Measurements from ENCODE around the gene CCDC154. TPM values are rescaled to one million over a fixed set of nuclear protein-coding genes. Genes with fewer than 3 reads are reported as not detected.

The CCDC154 gene
- total RNA-seq, 2 donors from 2014 or later = 0.63 to 0.81 TPM

DNA sequence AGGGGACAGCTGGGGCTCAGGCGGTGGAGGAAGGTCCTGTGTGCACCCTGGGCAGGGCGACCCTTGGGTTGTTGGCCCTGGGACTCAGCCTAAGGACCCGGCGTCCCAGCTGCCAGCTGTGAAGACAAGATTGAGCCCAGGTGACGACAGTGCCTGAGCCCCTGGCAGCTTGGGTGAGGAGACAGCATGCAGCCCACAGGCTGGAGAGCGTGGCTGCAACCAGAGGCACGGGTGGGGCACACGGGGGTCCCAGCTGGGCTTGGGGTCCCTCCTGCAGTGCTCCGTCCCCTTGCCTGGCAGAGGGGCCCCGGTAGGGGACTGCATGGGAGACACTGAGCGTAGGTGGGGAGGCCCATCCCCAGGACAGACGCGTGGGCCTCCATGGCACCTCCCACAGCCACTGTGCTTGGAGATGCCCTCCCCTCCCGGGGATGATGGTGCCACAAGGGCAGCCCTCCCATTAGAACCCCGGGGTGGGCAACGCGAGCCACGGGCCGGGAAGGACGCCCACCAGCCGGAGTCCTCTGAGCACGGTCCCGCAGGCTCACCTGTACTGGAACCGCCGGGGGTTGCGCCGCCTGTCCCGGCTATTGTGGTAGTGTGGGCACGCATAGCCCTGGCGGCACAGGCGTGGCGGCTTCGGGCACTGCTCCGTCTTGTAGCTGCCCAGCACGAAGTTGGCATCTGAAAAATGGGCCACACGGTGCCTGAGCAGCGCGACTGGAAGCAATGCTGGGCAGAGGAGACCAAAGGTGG lies 45.4 kb downstream of the CCDC154 start:
- no peak overlapping the region for H3K27ac ChIP-seq
- ATAC-seq (ENCODE audit: insufficient number of reproducible peaks, low FRiP score, low read depth) = no peak
- no peaks in the 10 kb centered on the region for H3K9me3 ChIP-seq
- H3K36me3 ChIP-seq = peaks cover 54% of the 10 kb centered on the region
- TF ChIP-seq, protein P1, sequence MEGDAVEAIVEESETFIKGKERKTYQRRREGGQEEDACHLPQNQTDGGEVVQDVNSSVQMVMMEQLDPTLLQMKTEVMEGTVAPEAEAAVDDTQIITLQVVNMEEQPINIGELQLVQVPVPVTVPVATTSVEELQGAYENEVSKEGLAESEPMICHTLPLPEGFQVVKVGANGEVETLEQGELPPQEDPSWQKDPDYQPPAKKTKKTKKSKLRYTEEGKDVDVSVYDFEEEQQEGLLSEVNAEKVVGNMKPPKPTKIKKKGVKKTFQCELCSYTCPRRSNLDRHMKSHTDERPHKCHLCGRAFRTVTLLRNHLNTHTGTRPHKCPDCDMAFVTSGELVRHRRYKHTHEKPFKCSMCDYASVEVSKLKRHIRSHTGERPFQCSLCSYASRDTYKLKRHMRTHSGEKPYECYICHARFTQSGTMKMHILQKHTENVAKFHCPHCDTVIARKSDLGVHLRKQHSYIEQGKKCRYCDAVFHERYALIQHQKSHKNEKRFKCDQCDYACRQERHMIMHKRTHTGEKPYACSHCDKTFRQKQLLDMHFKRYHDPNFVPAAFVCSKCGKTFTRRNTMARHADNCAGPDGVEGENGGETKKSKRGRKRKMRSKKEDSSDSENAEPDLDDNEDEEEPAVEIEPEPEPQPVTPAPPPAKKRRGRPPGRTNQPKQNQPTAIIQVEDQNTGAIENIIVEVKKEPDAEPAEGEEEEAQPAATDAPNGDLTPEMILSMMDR (IDR thresholded peaks at IDR 0.05) = no peak
- H3K4me3 ChIP-seq = no peak overlapping the region
- no peaks in the 10 kb centered on the region for H3K4me1 ChIP-seq (ENCODE audit: control insufficient read depth in 1 of 2, low read depth in 2 of 2)
- no peak for DNase-seq (ENCODE audit: low spot score)
- no peaks in the 10 kb centered on the region for H3K27me3 ChIP-seq (replicated peaks; ENCODE audit: insufficient read depth)

DNA sequence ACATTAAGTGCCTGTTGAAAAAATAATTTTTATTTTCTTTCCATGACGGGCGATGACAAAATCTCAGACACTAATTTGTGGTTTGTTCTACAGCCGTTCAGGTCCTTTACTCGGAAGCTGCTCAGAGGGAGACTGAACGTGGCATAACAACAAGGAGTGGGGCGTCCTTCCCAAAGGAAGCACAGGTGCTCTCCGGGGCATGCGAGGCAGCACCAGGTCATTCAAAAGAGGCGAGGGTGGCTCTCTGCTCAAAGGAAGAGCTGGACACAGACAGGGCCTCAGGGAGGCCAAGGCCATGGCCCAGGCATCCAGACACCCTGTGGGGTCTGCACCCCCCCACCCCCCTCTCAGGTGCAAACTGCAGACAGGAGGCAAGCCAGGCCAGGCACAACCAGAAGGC lies 46.0 kb downstream of the CCDC154 start:
- Histone ChIP-seq H3K4me3 (no peak overlapping the region), H3K36me3 (peaks cover 55% of the 10 kb centered on the region), H3K27ac (no peak overlapping the region), H3K27me3 (replicated peaks; ENCODE audit: insufficient read depth) (no peaks in the 10 kb centered on the region), H3K4me1 (ENCODE audit: control insufficient read depth in 1 of 2, low read depth in 2 of 2) (no peaks in the 10 kb centered on the region), H3K9me3 (no peaks in the 10 kb centered on the region)
- TF ChIP-seq, protein P1 (IDR thresholded peaks at IDR 0.05) = no peak
- ATAC-seq (ENCODE audit: insufficient number of reproducible peaks, low FRiP score, low read depth) = no peak
- no peak for DNase-seq (ENCODE audit: low spot score)

DNA sequence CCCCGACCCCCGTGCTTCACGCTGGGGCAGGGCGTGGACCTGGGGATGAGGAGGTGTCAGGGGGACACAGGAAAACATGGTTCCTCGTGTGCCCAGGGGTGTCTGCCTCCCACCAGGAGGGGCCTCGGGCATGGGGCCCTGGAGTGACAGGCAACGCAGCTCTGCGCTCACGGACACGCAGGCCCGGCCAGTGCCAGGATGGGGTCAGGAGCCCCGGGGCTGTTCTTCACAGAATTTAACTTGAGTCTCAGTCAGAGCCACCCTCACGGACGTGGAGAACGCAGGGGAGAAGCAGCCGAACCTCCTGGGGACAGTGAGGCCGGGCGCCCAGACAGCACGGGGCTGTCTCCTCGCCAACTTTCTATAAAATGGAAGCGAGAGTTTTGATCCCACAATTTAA lies 46.6 kb downstream of the CCDC154 start:
- H3K27ac ChIP-seq = no peak overlapping the region
- no peak overlapping the region for H3K4me3 ChIP-seq
- peaks cover 61% of the 10 kb centered on the region for H3K36me3 ChIP-seq
- no peak for DNase-seq (ENCODE audit: low spot score)
- H3K9me3 ChIP-seq = no peaks in the 10 kb centered on the region
- ATAC-seq (ENCODE audit: insufficient number of reproducible peaks, low FRiP score, low read depth) = no peak
- no peaks in the 10 kb centered on the region for H3K4me1 ChIP-seq (ENCODE audit: control insufficient read depth in 1 of 2, low read depth in 2 of 2)
- TF ChIP-seq, protein P1 (IDR thresholded peaks at IDR 0.05) = no peak
- H3K27me3 ChIP-seq (replicated peaks; ENCODE audit: insufficient read depth) = no peaks in the 10 kb centered on the region

DNA sequence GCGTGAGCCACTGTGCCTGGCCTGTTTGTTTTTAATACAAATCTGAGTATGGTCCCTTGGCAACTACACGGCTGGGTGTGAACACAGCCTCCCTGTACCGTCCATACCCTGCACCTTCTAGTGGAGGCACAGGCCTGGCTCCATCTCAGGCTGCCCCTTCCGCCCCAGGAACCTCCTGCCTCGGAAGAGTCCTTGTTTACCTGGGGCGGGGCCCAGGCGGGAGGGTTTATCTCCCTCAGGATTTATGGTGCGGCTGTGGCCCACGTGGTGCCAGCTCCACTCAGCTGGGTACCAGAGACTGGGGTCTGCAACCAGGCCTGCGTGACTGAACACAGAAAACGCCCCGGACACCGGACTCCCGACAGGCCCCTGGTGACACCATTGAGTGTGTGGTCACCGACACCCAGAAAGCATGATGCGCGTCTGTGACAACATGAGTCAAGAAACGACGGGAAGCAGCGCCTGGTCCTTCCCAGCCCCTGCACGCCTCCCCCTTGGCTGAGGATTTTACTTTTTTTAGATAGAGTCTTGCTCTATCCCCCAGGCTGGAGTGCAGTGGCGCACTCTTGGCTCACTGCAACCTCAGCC lies 48.8 kb downstream of the CCDC154 start:
- ATAC-seq (ENCODE audit: insufficient number of reproducible peaks, low FRiP score, low read depth) (no peak), DNase-seq (ENCODE audit: low spot score) (no peak)
- Histone ChIP-seq H3K9me3 (no peaks in the 10 kb centered on the region), H3K4me3 (no peak overlapping the region), H3K4me1 (ENCODE audit: control insufficient read depth in 1 of 2, low read depth in 2 of 2) (no peaks in the 10 kb centered on the region), H3K36me3 (peaks cover 48% of the 10 kb centered on the region), H3K27ac (no peak overlapping the region), H3K27me3 (replicated peaks; ENCODE audit: insufficient read depth) (no peaks in the 10 kb centered on the region)
- TF ChIP-seq, protein P1 (IDR thresholded peaks at IDR 0.05) = no peak

DNA sequence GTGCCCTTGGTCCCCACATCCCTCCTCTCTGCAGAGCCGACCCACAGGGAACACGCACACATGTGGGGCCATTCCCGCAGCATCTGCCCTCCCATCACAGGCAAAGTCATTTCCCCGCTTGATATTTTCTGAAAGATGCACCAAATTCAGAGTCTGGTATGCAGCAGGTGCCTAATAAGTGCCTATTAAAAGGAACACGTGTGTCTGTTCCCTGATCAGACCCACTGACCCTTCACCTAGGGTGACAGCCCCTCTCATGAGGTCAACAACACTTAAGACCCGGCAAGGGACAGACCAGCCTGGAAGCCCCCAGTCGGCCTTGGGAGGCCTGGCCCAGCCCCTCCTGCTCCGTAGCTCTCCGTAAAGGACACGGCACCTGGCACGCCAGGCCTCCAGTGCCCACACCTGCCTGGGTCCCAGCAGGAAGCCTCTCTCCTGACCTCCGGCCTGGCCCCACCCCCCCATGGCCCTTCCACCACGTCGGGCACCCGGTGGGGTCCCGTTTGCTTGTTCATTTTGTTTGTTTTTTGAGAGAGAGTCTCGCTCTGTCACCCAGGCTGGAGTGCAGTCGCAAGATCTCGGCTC lies 49.9 kb downstream of the CCDC154 start:
- TF ChIP-seq, protein P1 (IDR thresholded peaks at IDR 0.05) = no peak
- Histone ChIP-seq H3K4me1 (ENCODE audit: control insufficient read depth in 1 of 2, low read depth in 2 of 2) (no peaks in the 10 kb centered on the region), H3K27me3 (replicated peaks; ENCODE audit: insufficient read depth) (no peaks in the 10 kb centered on the region), H3K27ac (no peak overlapping the region), H3K36me3 (peaks cover 50% of the 10 kb centered on the region), H3K9me3 (no peaks in the 10 kb centered on the region), H3K4me3 (no peak overlapping the region)
- DNase-seq (ENCODE audit: low spot score) (no peak), ATAC-seq (ENCODE audit: insufficient number of reproducible peaks, low FRiP score, low read depth) (no peak)

All from thoracic aorta (tissue), 2 donors.